GM10847 (cell line): ENCODE data around the gene NR2F2.

Experiments used
- POLR2A ChIP-seq: IDR thresholded peaks from 2 replicates; pipeline ENCODE4 v1.6.1; 2011; ENCODE audit not compliant: insufficient read length; ENCODE audit errors: extremely low read depth

The NR2F2 gene

DNA sequence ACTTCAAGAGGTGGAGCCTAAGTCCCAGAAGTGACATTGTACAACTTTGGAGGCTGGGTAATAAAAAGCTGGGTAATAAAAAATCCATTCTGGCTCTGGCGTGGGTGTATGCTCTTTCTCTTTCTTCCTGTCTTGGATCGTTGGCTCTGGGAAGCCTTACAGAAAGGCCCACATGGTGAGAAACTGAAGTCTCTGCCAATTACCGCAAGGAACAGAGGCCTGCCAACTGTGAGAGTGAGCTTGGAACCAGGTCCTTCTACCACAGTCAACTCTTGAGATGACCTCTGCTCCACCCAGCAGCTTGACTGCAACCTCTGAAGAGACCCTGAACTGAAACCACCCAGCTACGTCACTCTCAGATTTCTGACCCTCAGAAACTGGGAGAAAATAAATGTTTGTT is 51.0 kb downstream of the NR2F2 start:
- no peak for TF ChIP-seq POLR2A

GRCh38 chr15:96385195-96385594 is 54.7 kb downstream of the NR2F2 start:
- TF ChIP-seq POLR2A: no peak

- TF ChIP-seq POLR2A: no peak
Observed at GRCh38 chr15:96388673-96389072, 58.2 kb downstream of the NR2F2 start.
